IMR-90 (cell line): ENCODE data around the gene PIPOX. TPM values are rescaled to one million over a fixed set of nuclear protein-coding genes. Genes with fewer than 3 reads are reported as not detected.

Experiments used
- ATAC-seq: fragments of 200-7000 bp; cut with Tn5 transposase; 2 replicates; pipeline ENCODE4 v1.9.1; 2020; ENCODE audit warnings: low read depth, mild to moderate bottlenecking, moderate library complexity
- BruUV-seq: library from RNA; stranded (reverse); fragments of 400-500 nt; replicated peaks from 2 replicates; lab custom pipeline; 2021; lab: Mats Ljungman, UMichigan
- CTCF ChIA-PET: fragments of 300-600 bp; formaldehyde crosslinking; extraction: SDS; loops from one replicate; lab custom pipeline; 2021; ENCODE audit warnings: antibody characterized with exemption; lab: Yijun Ruan, JAX
- POLR2A ChIA-PET: fragments of 300-600 bp; sonication (Branson Sonifier 250); formaldehyde crosslinking; loops from one replicate; lab custom pipeline; 2022; ENCODE audit warnings: antibody characterized with exemption; ENCODE audit not compliant: unreplicated experiment; lab: Charles Lee
- DNase-seq: peaks from one replicate; pipeline ENCODE4 v3.0.0; 2013
- H2AFZ ChIP-seq: replicated peaks from 2 replicates; pipeline ENCODE3; 2013; ENCODE audit warnings: low read length, mild to moderate bottlenecking; ENCODE audit not compliant: poor library complexity
- H2AK5ac ChIP-seq: 2 replicates; pipeline ENCODE4 v1.6.1; 2013; ENCODE audit warnings: low read depth, low read length, inconsistent platforms
- H2AK9ac ChIP-seq: replicated peaks from 2 replicates; pipeline ENCODE3; 2013; ENCODE audit warnings: mild to moderate bottlenecking, low read depth, low read length, moderate library complexity; ENCODE audit not compliant: poor library complexity
- H2BK120ac ChIP-seq: 2 replicates; pipeline ENCODE4 v1.6.1; 2013; ENCODE audit warnings: low read depth, low read length, inconsistent platforms
- H2BK15ac ChIP-seq: 3 replicates; pipeline ENCODE4 v1.6.1; 2013; ENCODE audit warnings: low read depth, low read length, inconsistent platforms
- H2BK20ac ChIP-seq: 2 replicates; pipeline ENCODE4 v1.6.1; 2013; ENCODE audit warnings: low read depth, mild to moderate bottlenecking, inconsistent platforms, low read length, moderate library complexity
- H2BK5ac ChIP-seq: 2 replicates; pipeline ENCODE4 v1.6.1; 2013; ENCODE audit warnings: mild to moderate bottlenecking, low read depth, low read length, inconsistent platforms; ENCODE audit not compliant: poor library complexity, severe bottlenecking
- H3K14ac ChIP-seq: replicated peaks from 2 replicates; pipeline ENCODE4 v1.6.1; 2013; ENCODE audit warnings: low read depth, low read length, inconsistent platforms
- H3K18ac ChIP-seq: 2 replicates; pipeline ENCODE4 v1.6.1; 2013; ENCODE audit warnings: low read depth, low read length, control low read depth
- H3K23ac ChIP-seq: 2 replicates; pipeline ENCODE4 v1.6.1; 2013; ENCODE audit warnings: low read depth, low read length, inconsistent platforms
- H3K27ac ChIP-seq: 2 replicates; pipeline ENCODE4 v1.5.1; 2013; ENCODE audit warnings: mild to moderate bottlenecking, control low read depth, low read length; ENCODE audit not compliant: insufficient read depth
- H3K27me3 ChIP-seq: 2 replicates; pipeline ENCODE4 v1.6.1; 2013; ENCODE audit warnings: low read length; ENCODE audit not compliant: control insufficient read depth, insufficient read depth
- H3K36me3 ChIP-seq: 2 replicates; pipeline ENCODE4 v1.6.1; 2013; ENCODE audit warnings: low read length, mixed read lengths; ENCODE audit not compliant: control insufficient read depth, insufficient read depth
- H3K4ac ChIP-seq: 2 replicates; pipeline ENCODE4 v1.6.1; 2013; ENCODE audit warnings: low read depth, low read length, inconsistent platforms
- H3K4me1 ChIP-seq: 2 replicates; pipeline ENCODE4 v1.6.1; 2013; ENCODE audit warnings: low read length, mixed read lengths; ENCODE audit not compliant: control insufficient read depth, insufficient read depth
- H3K4me2 ChIP-seq: 2 replicates; pipeline ENCODE4 v1.6.1; 2013; ENCODE audit warnings: low read depth, mild to moderate bottlenecking, control low read depth, low read length, moderate library complexity
- H3K4me3 ChIP-seq: 2 replicates; pipeline ENCODE4 v1.5.1; 2013; ENCODE audit warnings: low read depth, mild to moderate bottlenecking, control low read depth, low read length, moderate library complexity; ENCODE audit not compliant: insufficient read depth
- H3K56ac ChIP-seq: 2 replicates; pipeline ENCODE4 v1.6.1; 2013; ENCODE audit warnings: low read length, inconsistent platforms; ENCODE audit not compliant: insufficient read depth; ENCODE audit errors: extremely low read depth
- H3K79me1 ChIP-seq, 2 experiments: 2 replicates each; pipeline ENCODE4 v1.6.1; 2013; ENCODE audit warnings: low read length in 2 of 2, inconsistent platforms in 1 of 2, low read depth in 1 of 2
- H3K9ac ChIP-seq: 2 replicates; pipeline ENCODE4 v1.6.1; 2013; ENCODE audit warnings: low read depth, low read length, control low read depth
- H3K9me1 ChIP-seq: 2 replicates; pipeline ENCODE4 v1.6.1; 2013; ENCODE audit warnings: low read length, inconsistent platforms; ENCODE audit not compliant: insufficient read depth
- H3K9me3 ChIP-seq: 2 replicates; pipeline ENCODE4 v1.6.1; 2013; ENCODE audit warnings: low read length; ENCODE audit not compliant: control insufficient read depth, insufficient read depth
- H4K20me1 ChIP-seq: 2 replicates; pipeline ENCODE4 v1.6.1; 2013; ENCODE audit warnings: low read length, inconsistent platforms; ENCODE audit not compliant: insufficient read depth
- H4K5ac ChIP-seq: 2 replicates; pipeline ENCODE4 v1.6.1; 2013; ENCODE audit warnings: mild to moderate bottlenecking, low read depth, low read length, control low read depth
- H4K8ac ChIP-seq, 2 experiments: 2 replicates each; pipeline ENCODE4 v1.6.1; 2013; ENCODE audit warnings: low read depth in 2 of 2, low read length in 2 of 2, control low read depth in 1 of 2, inconsistent platforms in 1 of 2
- H4K91ac ChIP-seq: 2 replicates; pipeline ENCODE4 v1.6.1; 2013; ENCODE audit warnings: low read depth, low read length, inconsistent platforms; ENCODE audit not compliant: insufficient read depth
- CEBPB ChIP-seq: IDR thresholded peaks from 2 replicates; pipeline ENCODE4 v1.6.1; 2012; ENCODE audit warnings: low read depth, low read length, improper control_type of control experiment
- CHD1 ChIP-seq: IDR thresholded peaks from 2 replicates; pipeline ENCODE4 v1.6.1; 2012; ENCODE audit warnings: low read depth, low read length, improper control_type of control experiment
- CTCF ChIP-seq: conservative IDR thresholded peaks from 2 replicates; pipeline ENCODE4 v1.5.1; 2012; ENCODE audit warnings: mild to moderate bottlenecking, low read depth, low read length, improper control_type of control experiment
- NFE2L2 ChIP-seq: fragments of 150-350 bp; IDR thresholded peaks from 2 replicates; pipeline ENCODE4 v1.6.1; 2016; ENCODE audit warnings: low read depth, mild to moderate bottlenecking, low read length
- POLR2A ChIP-seq: IDR thresholded peaks from 2 replicates; pipeline ENCODE4 v1.6.1; 2012; ENCODE audit warnings: mild to moderate bottlenecking, low read depth, low read length
- RAD21 ChIP-seq: IDR thresholded peaks from 2 replicates; pipeline ENCODE4 v1.6.1; 2012; ENCODE audit warnings: low read length, improper control_type of control experiment
- USF2 ChIP-seq: fragments of 150-350 bp; IDR thresholded peaks from 2 replicates; pipeline ENCODE4 v1.6.1; 2017; ENCODE audit warnings: mild to moderate bottlenecking, antibody characterized with exemption, low read length, low read depth
- WGBS, 2 experiments: methylation state at CpG; one replicate each; pipeline versions ENCODE4 v1.1.5 to v1.1.7; 2013; ENCODE audit warnings: missing lambda C conversion rate in 2 of 2; ENCODE audit not compliant: insufficient read length in 1 of 2; ENCODE audit errors: extremely low coverage in 2 of 2; 5-methylcytosine and 5-hydroxymethylcytosine counted together
- dilution Hi-C: fragments of 300-500 bp; cut with HindIII; formaldehyde crosslinking; loops from one replicate; pipeline ENCODE4 v1.14.3; 2018; ENCODE audit warnings: low sequenced_read_pairs; ENCODE audit not compliant: unreplicated experiment
- in situ Hi-C: fragments of 300-500 bp; cut with MboI; formaldehyde crosslinking; loops from 3 replicates; pipeline ENCODE4 v1.14.3; 2019; ENCODE audit warnings: low sequenced_read_pairs, inconsistent platforms, mixed read lengths
- intact Hi-C: fragments of 100-400 bp; cut with micrococcal nuclease; formaldehyde crosslinking; loops from 2 replicates; pipeline ENCODE4 v1.10.0; 2022
- polyA plus RNA-seq, 3 experiments: library from polyadenylated mRNA; depleted of rRNA; stranded (reverse); fragments of >200 nt; gene quantifications; 2 replicates each; pipeline ENCODE4 v1.2.3, GENCODE V29; 2012; ENCODE audit warnings: low replicate concordance in 1 of 3
- total RNA-seq: library from RNA; depleted of rRNA; stranded (reverse); fragments of >200 nt; gene quantifications from 2 replicates; pipeline ENCODE4 v1.2.3, GENCODE V29; 2012

PIPOX gene
- total and polyA plus RNA-seq, 2 of the 4 experiments (the other 2 are of a cell fraction) = 0.43 to 1.3 TPM

GRCh38 chr17:29003289-29003688, 39.7 kb upstream of the PIPOX start:
- no CpG with 5 or more reads among the region's 12 CpGs for WGBS, 2 experiments
- Histone ChIP-seq H3K27me3 (peaks cover 78% of the 10 kb centered on the region), H2AK9ac (no peak overlapping the region), H3K4me2 (no peak overlapping the region), H3K36me3 (no peaks in the 10 kb centered on the region), H3K18ac (no peak overlapping the region), H3K4me1 (peaks cover 3% of the 10 kb centered on the region), H3K79me1 (no peaks in the 10 kb centered on the region), H2BK20ac (no peak overlapping the region), H2BK15ac (no peak overlapping the region), H4K8ac (no peak overlapping the region), H3K4ac (no peak overlapping the region), H2AFZ (no peak overlapping the region), H2BK5ac (no peak overlapping the region), H4K5ac (no peak overlapping the region), H3K4me3 (no peak overlapping the region), H3K56ac (no peak overlapping the region), H3K9me3 (peaks cover 1% of the 10 kb centered on the region; the same call in 1 of the 2 replicates), H3K9me1 (0 out of 2 replicates have a peak, but pooled peaks cover 3% of the 10 kb centered on the region), H3K14ac (no peak overlapping the region), H2AK5ac (no peak overlapping the region), H2BK120ac (no peak overlapping the region), H3K27ac (no peak overlapping the region), H4K20me1 (peaks cover 3% of the 10 kb centered on the region; the same call in 1 of the 2 replicates), H3K23ac (no peak overlapping the region), H4K91ac (no peak overlapping the region), H3K9ac (no peak overlapping the region)
- intact Hi-C loops (no loop called here), dilution Hi-C loops (no loop called here), in situ Hi-C loops (no loop called here)
- POLR2A ChIA-PET = no interaction called here
- TF ChIP-seq NFE2L2 = no peak
- no peak for TF ChIP-seq USF2
- TF ChIP-seq CTCF = no peak
- no peak for TF ChIP-seq CEBPB
- TF ChIP-seq POLR2A = no peak
- no peak for TF ChIP-seq CHD1
- no peak for TF ChIP-seq RAD21
- DNase-seq (no peak), ATAC-seq (no peak)
- CTCF ChIA-PET = no interaction called here
- no TSS peak for BruUV-seq
